Cardiac muscle cell (in vitro differentiated cells and primary cell): Measurements from ENCODE around the gene MYEF2. TPM values are rescaled to one million over a fixed set of nuclear protein-coding genes. Genes with fewer than 3 reads are reported as not detected.

ENCODE experiments used
- DNase-seq, 2 donors: peaks; one replicate each; pipeline versions ENCODE4 v3.0.0 to v3.0.0-alpha.2; 2010 to 2017; ENCODE audit warnings: low read depth in 1 of 2, low spot score in 1 of 2
- H3K27ac ChIP-seq: fragments of 200-600 bp; sonication (generic); 2 replicates; pipeline ENCODE4 v1.5.1; 2016
- H3K27me3 ChIP-seq: fragments of 200-600 bp; sonication (generic); 2 replicates; pipeline ENCODE4 v1.6.0; 2016; ENCODE audit warnings: control low read depth
- H3K36me3 ChIP-seq: fragments of 200-600 bp; sonication (generic); 2 replicates; pipeline ENCODE4 v1.5.1; 2016; ENCODE audit warnings: control low read depth
- H3K4me1 ChIP-seq: fragments of 200-600 bp; sonication (generic); 2 replicates; pipeline ENCODE4 v1.8.1; 2017; ENCODE audit warnings: low read depth, mild to moderate bottlenecking, mixed run types
- H3K4me3 ChIP-seq: fragments of 200-600 bp; sonication (generic); 2 replicates; pipeline ENCODE4 v1.5.1; 2016; ENCODE audit warnings: mild to moderate bottlenecking
- H3K9me3 ChIP-seq: fragments of 200-600 bp; sonication (generic); 2 replicates; pipeline ENCODE4 v1.5.1; 2017; ENCODE audit warnings: low read depth, mild to moderate bottlenecking, control low read depth
- polyA plus RNA-seq: library from polyadenylated mRNA; unstranded; fragments of >200 nt; fragmentation: Nextera tagmentation; extraction: Ambion mirVana; gene quantifications from 2 replicates; pipeline ENCODE4 v1.2.1, GENCODE V29; 2016
- total RNA-seq: library from RNA; depleted of rRNA; stranded (reverse); fragments of >200 nt; gene quantifications from 2 replicates; pipeline ENCODE4 v1.2.3, GENCODE V29; 2016
- TF ChIP-seq, protein P1 (sequence below): IDR thresholded peaks from 2 replicates; pipeline ENCODE4 v1.5.1; 2012; ENCODE audit warnings: low read depth, mild to moderate bottlenecking, low read length

The MYEF2 gene
- total and polyA plus RNA-seq, 2 experiments from 2014 or later = 35.5 to 143 TPM

DNA sequence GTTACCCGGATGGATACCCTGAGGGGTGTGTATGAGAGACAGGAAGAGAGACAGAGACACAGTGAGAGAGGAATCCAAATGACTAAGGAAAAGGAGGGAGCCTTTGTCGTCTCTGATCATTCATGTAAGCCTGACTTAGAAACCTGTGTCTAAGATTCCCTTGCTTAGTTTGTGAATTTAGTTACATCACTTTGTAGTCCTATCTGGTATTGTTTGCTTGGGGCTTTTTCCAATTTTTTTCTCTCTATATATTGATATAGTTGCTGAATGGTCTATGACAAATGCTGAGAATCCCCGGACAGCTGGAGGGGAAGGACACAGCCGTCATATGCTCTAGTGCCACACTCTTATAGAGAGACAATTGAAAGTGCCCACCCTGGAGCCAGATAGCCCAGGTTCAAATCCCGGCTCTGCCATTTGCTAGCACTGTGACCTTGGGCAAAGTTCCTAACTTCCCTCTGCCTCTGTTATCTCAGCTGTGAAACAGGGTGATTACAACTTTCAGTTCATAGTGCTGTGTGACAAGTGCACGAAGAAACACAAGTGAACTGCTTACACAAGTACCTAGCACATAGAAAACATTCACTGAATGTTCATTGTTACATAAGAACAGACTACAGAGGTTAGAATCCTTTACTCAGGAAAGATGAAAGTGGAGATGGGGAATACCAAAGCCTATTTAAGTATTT is 51.3 kb downstream of the MYEF2 start:
- Histone ChIP-seq H3K4me1 (no peaks in the 10 kb centered on the region), H3K9me3 (no peaks in the 10 kb centered on the region), H3K36me3 (no peaks in the 10 kb centered on the region), H3K27me3 (no peaks in the 10 kb centered on the region), H3K4me3 (no peak overlapping the region), H3K27ac (no peak overlapping the region)
- DNase-seq = no peak
- TF ChIP-seq, protein P1, sequence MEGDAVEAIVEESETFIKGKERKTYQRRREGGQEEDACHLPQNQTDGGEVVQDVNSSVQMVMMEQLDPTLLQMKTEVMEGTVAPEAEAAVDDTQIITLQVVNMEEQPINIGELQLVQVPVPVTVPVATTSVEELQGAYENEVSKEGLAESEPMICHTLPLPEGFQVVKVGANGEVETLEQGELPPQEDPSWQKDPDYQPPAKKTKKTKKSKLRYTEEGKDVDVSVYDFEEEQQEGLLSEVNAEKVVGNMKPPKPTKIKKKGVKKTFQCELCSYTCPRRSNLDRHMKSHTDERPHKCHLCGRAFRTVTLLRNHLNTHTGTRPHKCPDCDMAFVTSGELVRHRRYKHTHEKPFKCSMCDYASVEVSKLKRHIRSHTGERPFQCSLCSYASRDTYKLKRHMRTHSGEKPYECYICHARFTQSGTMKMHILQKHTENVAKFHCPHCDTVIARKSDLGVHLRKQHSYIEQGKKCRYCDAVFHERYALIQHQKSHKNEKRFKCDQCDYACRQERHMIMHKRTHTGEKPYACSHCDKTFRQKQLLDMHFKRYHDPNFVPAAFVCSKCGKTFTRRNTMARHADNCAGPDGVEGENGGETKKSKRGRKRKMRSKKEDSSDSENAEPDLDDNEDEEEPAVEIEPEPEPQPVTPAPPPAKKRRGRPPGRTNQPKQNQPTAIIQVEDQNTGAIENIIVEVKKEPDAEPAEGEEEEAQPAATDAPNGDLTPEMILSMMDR = no peak

DNA sequence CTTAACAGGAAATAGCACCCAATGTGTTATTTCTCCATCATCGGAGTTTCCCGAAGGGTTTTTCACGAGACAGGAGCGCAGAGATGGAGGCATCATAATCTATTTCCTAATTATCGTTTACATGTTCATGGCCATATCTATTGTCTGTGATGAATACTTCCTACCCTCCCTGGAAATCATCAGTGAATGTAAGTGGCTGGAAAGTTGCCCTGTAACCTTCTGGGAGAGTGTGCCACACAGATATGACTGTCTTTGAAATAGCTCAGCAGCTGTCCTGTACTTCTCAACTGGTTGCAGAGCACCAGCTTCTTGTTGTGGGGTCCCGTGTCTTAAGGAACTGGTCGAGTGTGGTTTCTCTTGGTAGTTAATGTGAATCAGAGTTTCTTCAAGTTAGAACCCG is 56.2 kb downstream of the MYEF2 start:
- TF ChIP-seq, protein P1 = no peak
- Histone ChIP-seq H3K9me3 (no peaks in the 10 kb centered on the region), H3K4me3 (no peak overlapping the region), H3K4me1 (no peaks in the 10 kb centered on the region), H3K27ac (no peak overlapping the region), H3K36me3 (no peaks in the 10 kb centered on the region), H3K27me3 (no peaks in the 10 kb centered on the region)
- DNase-seq = no peak

DNA sequence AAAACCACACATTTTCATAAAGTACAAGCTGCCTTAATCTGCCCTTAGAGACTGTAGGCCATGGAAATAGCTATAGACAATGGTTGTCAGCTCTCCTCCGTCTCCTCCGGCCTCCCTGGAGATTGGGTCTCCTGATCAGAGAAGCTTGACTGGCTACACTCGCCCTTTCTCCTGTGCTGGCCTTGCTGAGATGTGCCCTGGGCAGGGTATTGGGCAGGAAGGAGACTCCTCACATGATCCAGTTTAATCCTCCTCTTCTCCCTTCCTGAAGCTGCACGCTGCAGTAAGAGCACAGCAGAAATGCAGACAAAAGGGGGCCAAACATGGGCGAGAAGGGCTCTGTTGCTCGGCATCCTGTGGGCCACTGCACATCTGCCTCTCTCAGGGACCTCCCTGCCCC is 57.4 kb downstream of the MYEF2 start, which contains the start of gene SLC24A5:
Gene SLC24A5, plus strand, starts transcription at position 246 of the 400 bp plus-strand sequence. Its CDS starts 55 bp downstream, at position 301.
- DNase-seq = no peak
- Histone ChIP-seq H3K9me3 (no peaks in the 10 kb centered on the region), H3K4me1 (no peaks in the 10 kb centered on the region), H3K36me3 (no peaks in the 10 kb centered on the region), H3K27me3 (no peaks in the 10 kb centered on the region), H3K27ac (no peak within 1 kb of the TSS), H3K4me3 (no peak within 1 kb of the TSS)
- TF ChIP-seq, protein P1 = no peak

DNA sequence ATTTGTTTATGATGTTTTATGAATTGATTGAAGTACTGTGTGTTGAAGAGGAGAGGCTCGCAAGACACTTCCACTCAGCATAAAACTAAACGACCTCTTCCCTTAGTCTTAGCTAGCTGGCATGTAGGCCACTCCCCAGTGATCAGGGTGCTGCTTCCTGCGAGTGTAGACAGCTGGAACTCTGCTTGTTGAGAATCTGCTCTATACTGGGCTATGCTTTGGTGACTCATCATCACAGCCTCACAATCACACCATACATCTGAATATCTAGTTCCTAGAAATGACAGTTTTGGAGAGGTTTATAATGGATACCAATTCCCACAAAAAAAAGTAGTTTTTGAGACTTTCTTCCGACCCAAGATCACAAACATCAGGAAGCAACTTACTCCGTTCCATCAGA is 58.8 kb downstream of the MYEF2 start:
- H3K4me3 ChIP-seq = no peak overlapping the region
- H3K9me3 ChIP-seq = no peaks in the 10 kb centered on the region
- no peak for DNase-seq
- no peaks in the 10 kb centered on the region for H3K4me1 ChIP-seq
- TF ChIP-seq, protein P1 = no peak
- H3K36me3 ChIP-seq = no peaks in the 10 kb centered on the region
- H3K27me3 ChIP-seq = peaks cover under 1% of the 10 kb centered on the region
- H3K27ac ChIP-seq = no peak overlapping the region

DNA sequence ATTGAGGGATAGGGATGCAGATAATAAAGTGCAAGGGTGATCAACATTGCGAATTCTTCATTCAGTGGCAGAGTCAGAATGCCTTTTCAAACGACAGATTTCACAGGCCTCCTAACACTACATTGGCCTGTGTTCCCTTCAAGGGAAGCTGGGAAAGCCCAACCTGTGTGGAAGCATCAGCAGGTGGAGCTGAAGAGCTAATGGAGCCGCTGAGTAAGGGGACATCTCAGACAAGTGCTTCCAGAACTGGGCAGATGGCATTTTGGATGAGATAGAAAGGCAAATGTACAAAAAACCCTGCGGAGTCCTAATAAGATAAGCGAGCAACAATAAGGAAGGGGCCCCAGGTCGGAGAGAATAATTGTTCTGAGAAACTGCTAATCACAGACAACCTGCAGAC is 65.9 kb downstream of the MYEF2 start:
- H3K27me3 ChIP-seq = peaks cover 3% of the 10 kb centered on the region
- H3K36me3 ChIP-seq = no peaks in the 10 kb centered on the region
- DNase-seq = peak; percentile 29 to 60
- H3K9me3 ChIP-seq = no peaks in the 10 kb centered on the region
- H3K4me3 ChIP-seq = no peak overlapping the region
- TF ChIP-seq, protein P1 = peak; percentile 43
- no peaks in the 10 kb centered on the region for H3K4me1 ChIP-seq
- no peak overlapping the region for H3K27ac ChIP-seq
